Smooth muscle cell (in vitro differentiated cells): Measurements from ENCODE around the gene CHCHD6. TPM values are rescaled to one million over a fixed set of nuclear protein-coding genes. Genes with fewer than 3 reads are reported as not detected.

Experiments
- DNase-seq: peaks from one replicate; lab custom pipeline; 2025; ENCODE audit not compliant: unreplicated experiment; lab: John Stamatoyannopoulos, UW
- H2AFZ ChIP-seq: fragments of 200-600 bp; sonication (generic); 2 replicates; pipeline ENCODE4 v1.6.0; 2016; ENCODE audit warnings: antibody characterized with exemption, low read depth, mild to moderate bottlenecking
- H3F3A ChIP-seq: fragments of 200-600 bp; sonication (generic); 2 replicates; pipeline ENCODE4 v1.6.0; 2017; ENCODE audit warnings: antibody characterized with exemption, low read depth
- H3K27ac ChIP-seq: fragments of 200-600 bp; sonication (generic); 2 replicates; pipeline ENCODE4 v1.5.1; 2016; ENCODE audit warnings: low read depth, mild to moderate bottlenecking
- H3K27me3 ChIP-seq: fragments of 200-600 bp; sonication (generic); 2 replicates; pipeline ENCODE4 v1.6.1; 2016; ENCODE audit warnings: low read depth, mild to moderate bottlenecking
- H3K36me3 ChIP-seq: fragments of 200-600 bp; sonication (generic); 2 replicates; pipeline ENCODE4 v1.5.1; 2016; ENCODE audit warnings: low read depth
- H3K4me1 ChIP-seq: fragments of 200-600 bp; sonication (generic); 2 replicates; pipeline ENCODE4 v1.5.1; 2016; ENCODE audit warnings: low read depth
- H3K4me2 ChIP-seq: fragments of 200-600 bp; sonication (generic); 2 replicates; pipeline ENCODE4 v1.6.0; 2016; ENCODE audit warnings: mild to moderate bottlenecking
- H3K4me3 ChIP-seq: fragments of 200-600 bp; sonication (generic); 2 replicates; pipeline ENCODE4 v1.5.1; 2016; ENCODE audit warnings: mild to moderate bottlenecking
- H3K79me2 ChIP-seq: fragments of 200-600 bp; sonication (generic); 2 replicates; pipeline ENCODE4 v1.6.0; 2016; ENCODE audit warnings: low read depth, mild to moderate bottlenecking
- H3K9ac ChIP-seq: fragments of 200-600 bp; sonication (generic); 2 replicates; pipeline ENCODE4 v1.6.0; 2016; ENCODE audit warnings: low read depth
- H3K9me3 ChIP-seq: fragments of 200-600 bp; sonication (generic); replicated peaks from 2 replicates; pipeline ENCODE4 v1.5.1; 2016; ENCODE audit warnings: low read depth
- H4K20me1 ChIP-seq: fragments of 200-600 bp; sonication (generic); 2 replicates; pipeline ENCODE4 v1.6.0; 2016; ENCODE audit warnings: low read depth
- CTCF ChIP-seq: fragments of 200-600 bp; sonication (generic); IDR thresholded peaks from 2 replicates; pipeline ENCODE4 v1.5.1; 2017; ENCODE audit warnings: borderline replicate concordance, mild to moderate bottlenecking, antibody characterized with exemption; ENCODE audit not compliant: insufficient read depth, poor library complexity, severe bottlenecking
- WGBS: methylation state at CpG from one replicate; pipeline ENCODE4 v1.1.7; 2016; ENCODE audit warnings: low lambda C conversion rate; 5-methylcytosine and 5-hydroxymethylcytosine counted together
- polyA plus RNA-seq: library from polyadenylated mRNA; unstranded; fragments of >200 nt; fragmentation: Nextera tagmentation; extraction: Ambion mirVana; gene quantifications from 2 replicates; pipeline ENCODE4 v1.2.1, GENCODE V29; 2016
- total RNA-seq: library from RNA; depleted of rRNA; stranded (reverse); fragments of >200 nt; gene quantifications from 2 replicates; pipeline ENCODE4 v1.2.3, GENCODE V29; 2014

Gene CHCHD6
- total and polyA plus RNA-seq, 2 experiments from 2014 or later = 6.7 to 27.2 TPM

- DNase-seq = no peak
- Histone ChIP-seq H4K20me1 (no peaks in the 10 kb centered on the region), H3K4me1 (peaks cover 5% of the 10 kb centered on the region), H3K27ac (no peak overlapping the region), H3K9me3 (no peaks in the 10 kb centered on the region), H3K27me3 (no peaks in the 10 kb centered on the region), H3K79me2 (no peaks in the 10 kb centered on the region), H3F3A (peaks cover 5% of the 10 kb centered on the region), H3K4me3 (no peak overlapping the region), H2AFZ (no peak overlapping the region), H3K36me3 (no peaks in the 10 kb centered on the region), H3K9ac (no peak overlapping the region), H3K4me2 (peak overlapping the region; percentile 39)
- 84% methylated on average over 7 of the region's 7 CpGs for WGBS
- TF ChIP-seq CTCF = no peak
Observed at GRCh38 chr3:126887686-126888085, 183.6 kb downstream of the CHCHD6 start.

GRCh38 chr3:126888186-126888760, 184.2 kb downstream of the CHCHD6 start:
- H3K9me3 ChIP-seq = no peaks in the 10 kb centered on the region
- DNase-seq = no peak
- H4K20me1 ChIP-seq = no peaks in the 10 kb centered on the region
- H3K27me3 ChIP-seq = no peaks in the 10 kb centered on the region
- no peak overlapping the region for H2AFZ ChIP-seq
- no peak overlapping the region for H3K27ac ChIP-seq
- no peak overlapping the region for H3K4me3 ChIP-seq
- no peaks in the 10 kb centered on the region for H3K36me3 ChIP-seq
- H3K4me1 ChIP-seq = peaks cover 5% of the 10 kb centered on the region
- peak overlapping the region; percentile 39 for H3K4me2 ChIP-seq
- no peaks in the 10 kb centered on the region for H3K79me2 ChIP-seq
- no peak overlapping the region for H3K9ac ChIP-seq
- peaks cover 5% of the 10 kb centered on the region for H3F3A ChIP-seq
- WGBS = 90% methylated on average over 5 of the region's 5 CpGs
- no peak for TF ChIP-seq CTCF

- Histone ChIP-seq H3K36me3 (no peaks in the 10 kb centered on the region), H2AFZ (no peak overlapping the region), H3K9me3 (no peaks in the 10 kb centered on the region), H3K27me3 (no peaks in the 10 kb centered on the region), H3F3A (no peaks in the 10 kb centered on the region), H3K4me1 (peaks cover 5% of the 10 kb centered on the region), H3K4me2 (no peak overlapping the region), H4K20me1 (no peaks in the 10 kb centered on the region), H3K27ac (no peak overlapping the region), H3K79me2 (no peaks in the 10 kb centered on the region), H3K9ac (no peak overlapping the region), H3K4me3 (no peak overlapping the region)
- no peak for DNase-seq
- no peak for TF ChIP-seq CTCF
- 98% methylated on average over 15 of the region's 15 CpGs for WGBS
Observed at GRCh38 chr3:126889276-126890201, 185.5 kb downstream of the CHCHD6 start.
